ENCODE results near the gene WDFY4. TPM values are rescaled to one million over a fixed set of nuclear protein-coding genes. Genes with fewer than 3 reads are reported as not detected.

Gene WDFY4
- total RNA-seq, 1 donor from 2014 or later: 33.8 TPM

- no peak for TF ChIP-seq CTCF (IDR thresholded peaks at IDR 0.05)
- intact Hi-C loops (cut with DNase I): no loop called here
- H3K9me3 ChIP-seq: no peaks in the 10 kb centered on the region
- peaks cover 3 to 5% of the 10 kb centered on the region in 2 donors for H3K4me1 ChIP-seq
- H3K4me3 ChIP-seq: no peak overlapping the region
- no peaks in the 10 kb centered on the region for H3K36me3 ChIP-seq
- no peaks in the 10 kb centered on the region for H3K27me3 ChIP-seq
- DNase-seq (ENCODE audit: low spot score in 2 of 2): peak in 1 of 2 donors; percentile 39
- H3K27ac ChIP-seq: no peak overlapping the region
These were observed 260.9 kb downstream of the WDFY4 start for GRCh38 chr10:48945441-48946130.

- H3K4me3 ChIP-seq: no peak overlapping the region
- H3K36me3 ChIP-seq: no peaks in the 10 kb centered on the region
- H3K4me1 ChIP-seq: peaks cover 3 to 5% of the 10 kb centered on the region in 2 donors
- H3K27ac ChIP-seq: peak overlapping the region in 1 of 2 donors; percentile 56
- H3K9me3 ChIP-seq: no peaks in the 10 kb centered on the region
- intact Hi-C loops (cut with DNase I): no loop called here
- H3K27me3 ChIP-seq: no peaks in the 10 kb centered on the region
- no peak for DNase-seq (ENCODE audit: low spot score in 2 of 2)
- TF ChIP-seq CTCF (IDR thresholded peaks at IDR 0.05): no peak
These were observed 261.7 kb downstream of the WDFY4 start for GRCh38 chr10:48946332-48946731.

GRCh38 chr10:48946891-48947500 is 262.3 kb downstream of the WDFY4 start:
- Histone ChIP-seq H3K36me3 (no peaks in the 10 kb centered on the region), H3K9me3 (no peaks in the 10 kb centered on the region), H3K4me3 (no peak overlapping the region), H3K27ac (peak overlapping the region in 1 of 2 donors; percentile 56), H3K4me1 (peaks cover 3 to 5% of the 10 kb centered on the region in 2 donors), H3K27me3 (no peaks in the 10 kb centered on the region)
- DNase-seq (ENCODE audit: low spot score in 2 of 2): no peak
- TF ChIP-seq CTCF (IDR thresholded peaks at IDR 0.05): no peak
- intact Hi-C loops (cut with DNase I): no loop called here

- no peak for DNase-seq (ENCODE audit: low spot score in 2 of 2)
- Histone ChIP-seq H3K27me3 (no peaks in the 10 kb centered on the region), H3K4me3 (no peak overlapping the region), H3K4me1 (peaks cover 3 to 5% of the 10 kb centered on the region in 2 donors), H3K36me3 (no peaks in the 10 kb centered on the region), H3K9me3 (no peaks in the 10 kb centered on the region), H3K27ac (peak overlapping the region in 1 of 2 donors; percentile 56)
- TF ChIP-seq CTCF (IDR thresholded peaks at IDR 0.05): no peak
- intact Hi-C loops (cut with DNase I): no loop called here
These were observed 263.2 kb downstream of the WDFY4 start for GRCh38 chr10:48947690-48948469.

- no peaks in the 10 kb centered on the region for H3K36me3 ChIP-seq
- TF ChIP-seq CTCF (IDR thresholded peaks at IDR 0.05): no peak
These were observed 263.9 kb downstream of the WDFY4 start for GRCh38 chr10:48948470-48949037.

More at GRCh38 chr10:48948470-48949037, 263.9 kb downstream of the WDFY4 start:
- intact Hi-C loops (cut with DNase I): no loop called here
- no peaks in the 10 kb centered on the region for H3K9me3 ChIP-seq
- H3K27me3 ChIP-seq: no peaks in the 10 kb centered on the region
- peaks cover 3 to 5% of the 10 kb centered on the region in 2 donors for H3K4me1 ChIP-seq
- H3K4me3 ChIP-seq: no peak overlapping the region
- peak overlapping the region in 1 of 2 donors; percentile 56 for H3K27ac ChIP-seq
- no peak for DNase-seq (ENCODE audit: low spot score in 2 of 2)
